ENCODE data around the gene RFNG. TPM values are rescaled to one million over a fixed set of nuclear protein-coding genes. Genes with fewer than 3 reads are reported as not detected.

Gene RFNG
- total and polyA plus RNA-seq, 10 of the 15 experiments (the other 5 are each of a cell fraction or from before 2014, with no cell fraction given) = 0.10 to 19.6 (median 6.2) TPM

DNA sequence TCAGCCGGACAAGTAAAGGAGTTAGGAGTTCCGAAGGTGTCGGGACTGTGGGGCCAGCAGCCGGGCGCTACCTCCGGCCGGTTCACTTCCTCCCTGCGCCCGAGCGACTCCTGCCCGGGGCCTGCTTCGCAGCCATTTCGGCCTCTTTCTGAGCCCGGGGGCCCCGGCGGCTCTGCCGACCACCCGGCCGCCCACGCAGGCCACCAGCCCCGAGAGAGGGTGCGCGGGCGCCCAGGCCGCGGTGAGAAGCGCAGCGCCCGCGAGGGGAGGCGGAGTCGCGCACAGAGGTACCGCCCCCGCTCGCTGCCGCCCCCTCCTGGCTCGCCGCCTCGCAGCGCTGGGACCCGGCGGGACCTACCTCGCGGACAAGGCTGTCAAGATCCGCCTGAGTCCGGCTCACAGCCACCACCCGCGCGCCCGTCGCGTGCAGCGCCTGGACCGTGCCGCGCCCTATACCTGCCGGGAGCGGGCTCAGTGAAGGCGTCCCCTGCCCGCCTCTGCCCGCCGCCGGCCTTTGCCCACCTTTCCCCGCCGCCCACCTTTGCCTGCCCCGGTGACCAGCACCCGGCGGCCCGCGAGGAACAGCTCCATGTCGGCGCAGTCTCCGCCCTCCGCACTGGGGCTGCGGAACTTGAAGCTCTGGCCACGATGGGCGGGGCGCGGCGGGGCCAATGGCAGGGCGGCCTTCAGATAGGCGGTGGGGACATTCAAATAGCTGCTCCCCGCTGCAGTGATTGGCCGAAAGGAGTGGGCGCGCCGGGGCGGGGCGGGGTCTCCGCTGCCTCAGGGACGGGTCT lies 14.3 kb downstream of the RFNG start, which contains the start of gene DCXR (continued):
- TF ChIP-seq JUND (IDR thresholded peaks at IDR 0.05; ENCODE audit: low read depth, low read length) = no peak
- peak; percentile 47 for TF ChIP-seq IRF3 (IDR thresholded peaks at IDR 0.05)
- no peak; the same call in 1 of the 2 replicates for TF ChIP-seq PAX5 (IDR thresholded peaks at IDR 0.05; ENCODE audit: borderline replicate concordance, low read depth, low read length)
- TF ChIP-seq LARP7 (IDR thresholded peaks at IDR 0.05) = peak; percentile 96
- no peak for TF ChIP-seq ASH2L (IDR thresholded peaks at IDR 0.05; ENCODE audit: borderline replicate concordance, low read depth)
- TF ChIP-seq TBL1XR1 (IDR thresholded peaks at IDR 0.05; ENCODE audit: low read depth, low read length) = no peak
- TF ChIP-seq, protein P1, sequence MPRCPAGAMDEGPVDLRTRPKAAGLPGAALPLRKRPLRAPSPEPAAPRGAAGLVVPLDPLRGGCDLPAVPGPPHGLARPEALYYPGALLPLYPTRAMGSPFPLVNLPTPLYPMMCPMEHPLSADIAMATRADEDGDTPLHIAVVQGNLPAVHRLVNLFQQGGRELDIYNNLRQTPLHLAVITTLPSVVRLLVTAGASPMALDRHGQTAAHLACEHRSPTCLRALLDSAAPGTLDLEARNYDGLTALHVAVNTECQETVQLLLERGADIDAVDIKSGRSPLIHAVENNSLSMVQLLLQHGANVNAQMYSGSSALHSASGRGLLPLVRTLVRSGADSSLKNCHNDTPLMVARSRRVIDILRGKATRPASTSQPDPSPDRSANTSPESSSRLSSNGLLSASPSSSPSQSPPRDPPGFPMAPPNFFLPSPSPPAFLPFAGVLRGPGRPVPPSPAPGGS (IDR thresholded peaks at IDR 0.05; ENCODE audit: borderline replicate concordance, insufficient read depth, low read depth, low read length, poor library complexity, severe bottlenecking) = peak; percentile 25
- peak; percentile 80 for TF ChIP-seq IKZF1 (conservative IDR thresholded peaks at IDR 0.05)
- TF ChIP-seq, protein P2, sequence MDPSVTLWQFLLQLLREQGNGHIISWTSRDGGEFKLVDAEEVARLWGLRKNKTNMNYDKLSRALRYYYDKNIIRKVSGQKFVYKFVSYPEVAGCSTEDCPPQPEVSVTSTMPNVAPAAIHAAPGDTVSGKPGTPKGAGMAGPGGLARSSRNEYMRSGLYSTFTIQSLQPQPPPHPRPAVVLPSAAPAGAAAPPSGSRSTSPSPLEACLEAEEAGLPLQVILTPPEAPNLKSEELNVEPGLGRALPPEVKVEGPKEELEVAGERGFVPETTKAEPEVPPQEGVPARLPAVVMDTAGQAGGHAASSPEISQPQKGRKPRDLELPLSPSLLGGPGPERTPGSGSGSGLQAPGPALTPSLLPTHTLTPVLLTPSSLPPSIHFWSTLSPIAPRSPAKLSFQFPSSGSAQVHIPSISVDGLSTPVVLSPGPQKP (IDR thresholded peaks at IDR 0.05; ENCODE audit: low read depth, low read length) = no peak
- TF ChIP-seq YY1 (IDR thresholded peaks at IDR 0.05; ENCODE audit: low read depth, low read length) = peak; percentile 85
- TF ChIP-seq, protein P3, sequence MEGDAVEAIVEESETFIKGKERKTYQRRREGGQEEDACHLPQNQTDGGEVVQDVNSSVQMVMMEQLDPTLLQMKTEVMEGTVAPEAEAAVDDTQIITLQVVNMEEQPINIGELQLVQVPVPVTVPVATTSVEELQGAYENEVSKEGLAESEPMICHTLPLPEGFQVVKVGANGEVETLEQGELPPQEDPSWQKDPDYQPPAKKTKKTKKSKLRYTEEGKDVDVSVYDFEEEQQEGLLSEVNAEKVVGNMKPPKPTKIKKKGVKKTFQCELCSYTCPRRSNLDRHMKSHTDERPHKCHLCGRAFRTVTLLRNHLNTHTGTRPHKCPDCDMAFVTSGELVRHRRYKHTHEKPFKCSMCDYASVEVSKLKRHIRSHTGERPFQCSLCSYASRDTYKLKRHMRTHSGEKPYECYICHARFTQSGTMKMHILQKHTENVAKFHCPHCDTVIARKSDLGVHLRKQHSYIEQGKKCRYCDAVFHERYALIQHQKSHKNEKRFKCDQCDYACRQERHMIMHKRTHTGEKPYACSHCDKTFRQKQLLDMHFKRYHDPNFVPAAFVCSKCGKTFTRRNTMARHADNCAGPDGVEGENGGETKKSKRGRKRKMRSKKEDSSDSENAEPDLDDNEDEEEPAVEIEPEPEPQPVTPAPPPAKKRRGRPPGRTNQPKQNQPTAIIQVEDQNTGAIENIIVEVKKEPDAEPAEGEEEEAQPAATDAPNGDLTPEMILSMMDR (IDR thresholded peaks at IDR 0.05 in 2 of 3, conservative IDR thresholded peaks at IDR 0.05 in 1 of 3; ENCODE audit: control insufficient read depth in 2 of 3, extremely low read depth in 1 of 3, insufficient read depth in 1 of 3, low read depth in 3 of 3, low read length in 3 of 3) = peak; percentile 83 to 94 (median 89)
- TF ChIP-seq SIX5 (IDR thresholded peaks at IDR 0.05; ENCODE audit: low read depth, low read length, severe bottlenecking) = no peak
- TF ChIP-seq, protein P4, sequence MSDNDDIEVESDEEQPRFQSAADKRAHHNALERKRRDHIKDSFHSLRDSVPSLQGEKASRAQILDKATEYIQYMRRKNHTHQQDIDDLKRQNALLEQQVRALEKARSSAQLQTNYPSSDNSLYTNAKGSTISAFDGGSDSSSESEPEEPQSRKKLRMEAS (IDR thresholded peaks at IDR 0.05; ENCODE audit: low read depth, low read length) = peak; percentile 33; the same call in 1 of the 2 replicates
- TF ChIP-seq MEF2A (IDR thresholded peaks at IDR 0.05; ENCODE audit: insufficient read depth, low read depth, low read length) = no peak
- TF ChIP-seq, protein P5, sequence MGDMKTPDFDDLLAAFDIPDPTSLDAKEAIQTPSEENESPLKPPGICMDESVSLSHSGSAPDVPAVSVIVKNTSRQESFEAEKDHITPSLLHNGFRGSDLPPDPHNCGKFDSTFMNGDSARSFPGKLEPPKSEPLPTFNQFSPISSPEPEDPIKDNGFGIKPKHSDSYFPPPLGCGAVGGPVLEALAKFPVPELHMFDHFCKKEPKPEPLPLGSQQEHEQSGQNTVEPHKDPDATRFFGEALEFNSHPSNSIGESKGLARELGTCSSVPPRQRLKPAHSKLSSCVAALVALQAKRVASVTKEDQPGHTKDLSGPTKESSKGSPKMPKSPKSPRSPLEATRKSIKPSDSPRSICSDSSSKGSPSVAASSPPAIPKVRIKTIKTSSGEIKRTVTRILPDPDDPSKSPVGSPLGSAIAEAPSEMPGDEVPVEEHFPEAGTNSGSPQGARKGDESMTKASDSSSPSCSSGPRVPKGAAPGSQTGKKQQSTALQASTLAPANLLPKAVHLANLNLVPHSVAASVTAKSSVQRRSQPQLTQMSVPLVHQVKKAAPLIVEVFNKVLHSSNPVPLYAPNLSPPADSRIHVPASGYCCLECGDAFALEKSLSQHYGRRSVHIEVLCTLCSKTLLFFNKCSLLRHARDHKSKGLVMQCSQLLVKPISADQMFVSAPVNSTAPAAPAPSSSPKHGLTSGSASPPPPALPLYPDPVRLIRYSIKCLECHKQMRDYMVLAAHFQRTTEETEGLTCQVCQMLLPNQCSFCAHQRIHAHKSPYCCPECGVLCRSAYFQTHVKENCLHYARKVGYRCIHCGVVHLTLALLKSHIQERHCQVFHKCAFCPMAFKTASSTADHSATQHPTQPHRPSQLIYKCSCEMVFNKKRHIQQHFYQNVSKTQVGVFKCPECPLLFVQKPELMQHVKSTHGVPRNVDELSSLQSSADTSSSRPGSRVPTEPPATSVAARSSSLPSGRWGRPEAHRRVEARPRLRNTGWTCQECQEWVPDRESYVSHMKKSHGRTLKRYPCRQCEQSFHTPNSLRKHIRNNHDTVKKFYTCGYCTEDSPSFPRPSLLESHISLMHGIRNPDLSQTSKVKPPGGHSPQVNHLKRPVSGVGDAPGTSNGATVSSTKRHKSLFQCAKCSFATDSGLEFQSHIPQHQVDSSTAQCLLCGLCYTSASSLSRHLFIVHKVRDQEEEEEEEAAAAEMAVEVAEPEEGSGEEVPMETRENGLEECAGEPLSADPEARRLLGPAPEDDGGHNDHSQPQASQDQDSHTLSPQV (IDR thresholded peaks at IDR 0.05) = peak; percentile 48; the same call in 1 of the 2 replicates
- no peak for TF ChIP-seq ETV6 (conservative IDR thresholded peaks at IDR 0.05 in 1 of 2, IDR thresholded peaks at IDR 0.05 in 1 of 2; ENCODE audit: borderline replicate concordance in 1 of 2, low read depth in 1 of 2)
- peak in 1 of 2 experiments; percentile 96; a peak in 2 of 3 replicates for TF ChIP-seq EGR1 (IDR thresholded peaks at IDR 0.05; ENCODE audit: borderline replicate concordance in 1 of 2, low read depth in 2 of 2, low read length in 2 of 2)
